Common myeloid progenitor, CD34-positive (primary cell): Measurements from ENCODE around the gene SLC28A1.

Source experiments
- CTCF ChIA-PET: fragments of 350-600 bp; sonication (Branson Sonifier 250); formaldehyde crosslinking; loops from one replicate; lab custom pipeline; 2021; ENCODE audit warnings: antibody characterized with exemption; lab: Charles Lee
- POLR2A ChIA-PET: fragments of 350-600 bp; sonication (Branson Sonifier 250); formaldehyde crosslinking; loops from one replicate; lab custom pipeline; 2021; ENCODE audit warnings: antibody characterized with exemption; lab: Charles Lee
- DNase-seq, 3 donors: peaks; one replicate each; pipeline versions ENCODE4 v3.0.0 to v3.0.0-alpha.2; 2013
- H3K27ac ChIP-seq, 2 experiments: 1 replicate in 1 of 2; 2 replicates in 1 of 2; pipeline ENCODE4 v1.7.0; 2013; ENCODE audit warnings: inconsistent platforms in 2 of 2, low read length in 2 of 2, mild to moderate bottlenecking in 2 of 2, low read depth in 1 of 2, moderate library complexity in 1 of 2; ENCODE audit not compliant: severe bottlenecking in 2 of 2, insufficient read depth in 1 of 2, poor library complexity in 1 of 2
- H3K27me3 ChIP-seq, 5 experiments: replicated peaks in 2 of 5; 1 replicate in 3 of 5; 2 replicates in 2 of 5; pipeline versions ENCODE4 v1.6.1 to v1.7.0; 2013; ENCODE audit warnings: low read length in 4 of 5, mild to moderate bottlenecking in 2 of 5, moderate library complexity in 2 of 5, inconsistent platforms in 1 of 5; ENCODE audit not compliant: insufficient read depth in 5 of 5, control insufficient read depth in 4 of 5
- H3K36me3 ChIP-seq, 4 experiments: 1 replicate in 2 of 4; 2 replicates in 2 of 4; pipeline versions ENCODE4 v1.6.1 to v1.7.0; 2013; ENCODE audit warnings: low read length in 3 of 4, control low read depth in 1 of 4, mild to moderate bottlenecking in 1 of 4; ENCODE audit not compliant: control insufficient read depth in 4 of 4, insufficient read depth in 4 of 4
- H3K4me1 ChIP-seq, 4 experiments: 1 replicate in 3 of 4; 2 replicates in 1 of 4; pipeline versions ENCODE4 v1.6.1 to v1.7.1; 2013; ENCODE audit warnings: low read length in 3 of 4, mild to moderate bottlenecking in 3 of 4, control low read depth in 1 of 4, inconsistent platforms in 1 of 4, moderate library complexity in 1 of 4; ENCODE audit not compliant: control insufficient read depth in 4 of 4, insufficient read depth in 4 of 4; ENCODE audit errors: control extremely low read depth in 1 of 4
- H3K4me3 ChIP-seq, 7 experiments: 1 replicate in 4 of 7; 2 replicates in 3 of 7; pipeline versions ENCODE4 v1.5.1 to v1.7.0; 2013; ENCODE audit warnings: mild to moderate bottlenecking in 7 of 7, low read length in 6 of 7, moderate library complexity in 6 of 7, inconsistent platforms in 2 of 7, low read depth in 2 of 7, control low read depth in 1 of 7; ENCODE audit not compliant: insufficient read depth in 4 of 7, control insufficient read depth in 1 of 7; ENCODE audit errors: extremely low read depth in 1 of 7
- H3K9me3 ChIP-seq, 5 experiments: 1 replicate in 4 of 5; 2 replicates in 1 of 5; pipeline versions ENCODE4 v1.6.1 to v1.7.1; 2013; ENCODE audit warnings: low read length in 4 of 5, mild to moderate bottlenecking in 2 of 5, inconsistent platforms in 1 of 5, low read depth in 1 of 5, moderate library complexity in 1 of 5; ENCODE audit not compliant: control insufficient read depth in 4 of 5, insufficient read depth in 2 of 5; ENCODE audit errors: control extremely low read depth in 1 of 5
- WGBS: methylation state at CpG from one replicate; pipeline ENCODE4 v1.1.5; 2013; ENCODE audit not compliant: insufficient coverage; 5-methylcytosine and 5-hydroxymethylcytosine counted together

SLC28A1 gene

DNA sequence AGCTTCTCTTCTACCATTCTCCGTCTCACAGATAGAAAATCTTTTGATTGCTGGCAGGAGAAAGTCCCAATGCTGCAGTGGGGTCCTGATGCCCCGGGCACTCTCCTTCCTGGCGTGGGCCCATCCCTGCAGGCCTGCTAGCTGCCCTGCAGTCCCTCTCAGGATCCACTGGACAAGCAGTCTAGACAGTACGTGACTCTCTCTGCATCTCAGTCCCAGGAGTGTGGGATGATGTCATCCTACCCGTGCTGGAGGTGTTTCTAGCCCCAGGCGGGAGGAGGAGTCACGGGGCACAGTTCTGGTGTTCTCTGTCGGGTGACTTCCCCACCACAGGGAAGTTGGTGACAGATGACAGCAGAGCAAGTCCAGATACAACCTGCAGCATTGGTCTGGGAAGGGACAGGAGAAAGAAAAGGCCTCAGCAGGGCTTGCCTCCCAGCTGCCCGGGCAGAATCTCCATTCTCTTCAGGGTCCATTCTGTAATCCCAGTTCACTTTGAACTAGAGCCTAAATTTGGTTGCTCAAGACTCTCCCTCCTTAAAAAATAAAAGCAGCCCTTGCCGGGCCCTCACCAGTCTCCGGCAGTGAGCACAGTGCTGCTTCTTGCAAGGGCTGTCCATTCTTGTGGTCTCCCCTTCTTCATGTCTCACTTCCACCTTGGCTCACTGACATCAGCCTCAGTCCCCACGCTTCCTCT, 30.6 kb downstream of the SLC28A1 start:
- H3K4me3 ChIP-seq: no peak overlapping the region
- WGBS: 47% methylated on average over 10 of the region's 12 CpGs
- H3K36me3 ChIP-seq: no peaks in the 10 kb centered on the region
- POLR2A ChIA-PET: no interaction called here
- peaks cover 1 to 16% (median 13%) of the 10 kb centered on the region in 4 experiments for H3K4me1 ChIP-seq
- CTCF ChIA-PET: no interaction called here
- no peaks in the 10 kb centered on the region for H3K27me3 ChIP-seq
- no peaks in the 10 kb centered on the region for H3K9me3 ChIP-seq
- peak; percentile 53 to 89 (median 86) for DNase-seq
- H3K27ac ChIP-seq: peak overlapping the region in 1 of 2 experiments; percentile 51

DNA sequence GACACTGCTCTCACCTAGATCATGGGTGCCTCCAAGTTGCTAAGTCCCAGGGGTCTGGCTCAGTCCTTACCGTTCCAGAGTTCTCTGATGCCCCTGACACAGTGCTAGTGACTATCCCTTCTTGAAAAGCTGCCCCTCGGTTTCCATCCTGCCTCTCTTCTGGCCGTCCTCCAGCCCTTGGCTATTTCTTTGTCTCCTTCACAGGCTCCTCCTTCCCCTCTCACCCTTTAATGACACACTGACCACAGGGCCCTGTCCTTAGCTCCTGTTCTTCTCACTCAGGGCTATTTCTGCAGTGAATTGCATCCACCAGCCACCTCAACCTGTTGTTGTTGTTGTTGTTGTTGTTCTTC, 31.1 kb downstream of the SLC28A1 start:
- peaks cover 1 to 16% (median 13%) of the 10 kb centered on the region in 4 experiments for H3K4me1 ChIP-seq
- H3K27ac ChIP-seq: peak overlapping the region in 1 of 2 experiments; percentile 51
- no peaks in the 10 kb centered on the region for H3K27me3 ChIP-seq
- no peak overlapping the region for H3K4me3 ChIP-seq
- WGBS: 88% methylated on average over 2 of the region's 3 CpGs
- no peak for DNase-seq
- POLR2A ChIA-PET: no interaction called here
- no peaks in the 10 kb centered on the region for H3K9me3 ChIP-seq
- CTCF ChIA-PET: no interaction called here
- H3K36me3 ChIP-seq: no peaks in the 10 kb centered on the region

DNA sequence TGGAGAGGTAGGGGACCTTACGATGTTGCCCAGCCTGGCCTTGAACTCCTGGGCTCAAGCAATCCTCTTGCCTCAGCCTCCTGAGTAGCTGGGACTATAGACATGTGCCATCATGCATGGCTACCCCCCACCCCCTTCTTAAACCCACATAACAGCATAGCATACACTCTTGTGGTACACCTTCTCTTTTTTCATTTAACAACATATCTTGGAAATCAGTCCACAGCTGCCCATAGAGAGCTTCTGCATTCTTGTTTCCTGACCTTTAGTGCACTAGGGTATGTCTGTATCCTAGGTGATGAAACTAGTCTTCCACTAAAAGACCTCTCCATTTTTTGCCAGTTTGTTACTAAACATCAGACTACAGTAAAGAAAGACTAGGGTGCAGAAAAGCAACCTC, 33.0 kb downstream of the SLC28A1 start:
- 100% methylated on average over 1 of the region's 1 CpG for WGBS
- Histone ChIP-seq H3K4me3 (no peak overlapping the region), H3K36me3 (no peaks in the 10 kb centered on the region), H3K27me3 (no peaks in the 10 kb centered on the region), H3K9me3 (no peaks in the 10 kb centered on the region), H3K27ac (no peak overlapping the region), H3K4me1 (peaks cover 1 to 16% (median 13%) of the 10 kb centered on the region in 4 experiments)
- DNase-seq: peak in 1 of 3 donors; percentile 17
- POLR2A ChIA-PET: no interaction called here
- CTCF ChIA-PET: no interaction called here

DNA sequence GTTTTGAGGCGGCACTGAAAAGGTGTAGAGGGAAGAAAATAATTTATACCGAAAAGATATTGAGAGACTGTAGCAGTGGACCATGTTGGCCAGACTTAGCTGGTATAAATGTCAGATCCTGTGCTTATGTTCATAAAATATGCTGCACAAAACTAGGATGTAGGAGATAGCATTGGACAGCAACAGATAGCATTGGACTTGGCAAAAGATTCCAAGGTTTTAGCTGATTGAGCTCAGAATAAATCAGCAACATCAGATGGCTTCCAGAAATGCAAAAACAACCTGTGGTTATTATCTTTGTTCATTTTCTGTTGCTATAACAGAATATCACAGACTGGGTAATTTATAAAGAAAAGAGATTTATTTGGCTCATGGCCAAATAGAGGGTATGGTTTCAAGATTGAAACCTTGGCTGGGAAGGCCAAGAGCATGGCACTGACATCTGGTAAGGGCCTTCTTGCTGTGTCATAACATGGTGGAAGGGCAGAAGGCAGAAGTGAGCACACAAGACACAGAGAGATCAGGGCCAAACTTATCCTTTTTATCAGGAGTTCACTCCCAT, 34.7 kb downstream of the SLC28A1 start:
- Histone ChIP-seq H3K9me3 (no peaks in the 10 kb centered on the region), H3K27ac (no peak overlapping the region), H3K4me3 (no peak overlapping the region), H3K27me3 (no peaks in the 10 kb centered on the region), H3K36me3 (no peaks in the 10 kb centered on the region), H3K4me1 (peaks cover 1 to 15% (median 13%) of the 10 kb centered on the region in 4 experiments)
- ChIA-PET POLR2A (no interaction called here), CTCF (interaction anchor here (0.5 to 0.9 kb wide), 2 partner anchors 9 to 331 kb away, joined by 3 read pairs; no protein-coding TSS in a partner anchor)
- no peak for DNase-seq
- 100% methylated on average over 2 of the region's 2 CpGs for WGBS

DNA sequence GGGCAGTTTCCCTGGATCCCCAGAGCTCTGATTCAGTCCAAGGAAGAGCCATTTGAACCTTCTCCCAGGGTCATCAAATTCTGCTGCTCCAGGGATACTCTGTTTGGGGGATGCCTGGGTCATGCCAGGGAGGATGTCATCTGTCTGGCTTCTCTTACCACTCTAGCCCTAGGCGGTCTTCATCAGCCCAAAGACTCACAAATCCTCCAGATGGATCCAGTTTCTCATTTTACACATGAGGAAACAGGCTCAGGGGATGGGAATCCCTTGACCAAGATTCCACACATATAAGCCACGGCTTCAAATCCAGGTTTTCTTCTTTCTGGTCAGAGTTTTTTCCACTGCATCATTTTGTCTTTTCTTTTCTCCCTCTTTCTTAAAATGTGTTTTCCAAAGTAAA, 36.7 kb downstream of the SLC28A1 start:
- Histone ChIP-seq H3K27me3 (no peaks in the 10 kb centered on the region), H3K36me3 (no peaks in the 10 kb centered on the region), H3K4me3 (no peak overlapping the region), H3K27ac (no peak overlapping the region), H3K4me1 (no peaks in the 10 kb centered on the region), H3K9me3 (no peaks in the 10 kb centered on the region)
- no peak for DNase-seq
- ChIA-PET CTCF (no interaction called here), POLR2A (no interaction called here)
- 100% methylated on average over 1 of the region's 2 CpGs for WGBS

DNA sequence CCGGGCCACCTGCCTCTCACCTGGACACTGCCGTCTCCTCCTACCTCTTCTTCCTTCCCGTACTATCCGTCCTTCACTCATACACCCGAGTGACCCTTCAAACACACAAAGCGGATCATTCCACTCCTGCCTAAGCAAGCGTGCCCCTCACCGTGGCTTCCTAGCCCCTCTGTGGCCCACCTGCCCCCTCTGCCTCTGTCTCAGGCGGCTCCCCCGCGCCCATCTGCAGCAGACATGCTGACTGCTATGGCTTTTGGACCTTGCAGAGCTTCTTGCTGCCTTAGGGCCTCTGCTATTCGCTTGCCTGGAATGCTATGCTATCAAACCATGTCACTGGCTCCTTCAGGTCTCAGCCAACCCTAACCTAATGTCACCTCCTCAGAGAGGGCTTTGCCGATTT, 38.1 kb downstream of the SLC28A1 start:
- Histone ChIP-seq H3K4me1 (peaks cover 0 to 1% (median under 1%) of the 10 kb centered on the region in 4 experiments), H3K9me3 (no peaks in the 10 kb centered on the region), H3K27me3 (no peaks in the 10 kb centered on the region), H3K4me3 (no peak overlapping the region), H3K27ac (no peak overlapping the region), H3K36me3 (no peaks in the 10 kb centered on the region)
- POLR2A ChIA-PET: no interaction called here
- WGBS: 98% methylated on average over 11 of the region's 13 CpGs
- DNase-seq: no peak
- CTCF ChIA-PET: interaction anchor here (1.3 kb wide), 1 partner anchor 37 kb away, joined by 3 read pairs; no protein-coding TSS in a partner anchor

DNA sequence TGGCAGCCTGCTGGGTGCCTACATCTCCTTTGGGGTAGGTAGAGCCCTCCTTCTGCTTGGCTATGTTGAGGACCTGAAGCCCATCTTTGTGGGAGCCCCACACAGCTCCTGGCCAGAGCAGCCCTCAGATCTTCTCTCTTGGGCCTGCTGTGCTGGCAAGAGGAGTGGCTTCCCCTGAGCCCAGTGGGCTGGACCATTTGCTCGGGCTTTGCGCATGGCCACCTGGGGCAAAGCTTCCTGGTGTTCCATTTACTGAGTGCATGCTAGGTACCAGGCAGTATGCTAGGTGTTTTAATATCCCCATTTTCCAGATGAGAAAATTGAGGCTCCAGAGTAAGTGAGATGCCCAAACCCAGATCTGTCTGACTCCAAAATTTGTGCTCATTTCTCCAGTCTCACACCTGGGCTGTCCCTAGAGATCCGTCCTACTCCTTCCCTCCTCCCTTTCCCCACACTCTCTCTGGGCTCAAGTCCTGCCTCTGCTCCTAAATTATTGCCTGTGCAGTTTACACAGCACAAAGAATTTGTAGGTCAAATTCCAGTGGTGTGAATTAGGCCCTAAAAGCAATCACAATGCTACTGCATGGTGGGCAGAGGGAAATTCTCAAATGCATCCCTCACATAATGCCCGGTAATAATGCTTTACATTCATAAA, 39.7 kb downstream of the SLC28A1 start:
- H3K4me1 ChIP-seq: peaks cover 0 to 8% (median 4%) of the 10 kb centered on the region in 4 experiments
- ChIA-PET POLR2A (no interaction called here), CTCF (interaction anchor here (1.3 to 1.4 kb wide), 2 partner anchors 39 to 265 kb away, joined by 3 read pairs; no protein-coding TSS in a partner anchor)
- no peaks in the 10 kb centered on the region for H3K27me3 ChIP-seq
- no peaks in the 10 kb centered on the region for H3K36me3 ChIP-seq
- 79% methylated on average over 4 of the region's 4 CpGs for WGBS
- H3K4me3 ChIP-seq: no peak overlapping the region
- no peak for DNase-seq
- H3K27ac ChIP-seq: no peak overlapping the region
- no peaks in the 10 kb centered on the region for H3K9me3 ChIP-seq
